Fibroblast of lung (primary cell): ENCODE results near the gene PRODH2. TPM values are rescaled to one million over a fixed set of nuclear protein-coding genes. Genes with fewer than 3 reads are reported as not detected.

Experiments used
- DNase-seq, 2 donors: peaks; one replicate each; pipeline versions ENCODE4 v3.0.0 to v3.0.0-alpha.2; 2010; ENCODE audit warnings: low read depth in 2 of 2
- H2AFZ ChIP-seq: 2 replicates; pipeline ENCODE4 v1.5.1; 2012; ENCODE audit warnings: low read length, control low read depth, inconsistent platforms
- H3K27ac ChIP-seq: 2 replicates; pipeline ENCODE4 v1.5.1; 2011; ENCODE audit warnings: low read length, control low read depth; ENCODE audit not compliant: insufficient read depth
- H3K27me3 ChIP-seq: 2 replicates; pipeline ENCODE4 v1.5.1; 2011; ENCODE audit warnings: mild to moderate bottlenecking, low read length; ENCODE audit not compliant: control insufficient read depth, insufficient read depth
- H3K36me3 ChIP-seq: 2 replicates; pipeline ENCODE4 v1.5.1; 2011; ENCODE audit warnings: low read length; ENCODE audit not compliant: control insufficient read depth, insufficient read depth
- H3K4me1 ChIP-seq: 2 replicates; pipeline ENCODE4 v1.5.1; 2011; ENCODE audit warnings: low read length; ENCODE audit not compliant: control insufficient read depth, insufficient read depth; ENCODE audit errors: extremely low read depth
- H3K4me2 ChIP-seq: 2 replicates; pipeline ENCODE4 v1.5.1; 2011; ENCODE audit warnings: low read length, control low read depth; ENCODE audit not compliant: insufficient read depth; ENCODE audit errors: extremely low read depth
- H3K4me3 ChIP-seq, 4 experiments: fragments of 200-600 bp in 1 of 4; sonication (generic) in 1 of 4; replicated peaks in 1 of 4; 2 replicates each; pipeline ENCODE4 v1.5.1; 2011 to 2016; ENCODE audit warnings: low read length in 4 of 4, low read depth in 3 of 4, mild to moderate bottlenecking in 3 of 4, control low read depth in 2 of 4, inconsistent platforms in 1 of 4, mixed read lengths in 1 of 4; ENCODE audit not compliant: insufficient read depth in 1 of 4; ENCODE audit errors: control extremely low read depth in 1 of 4
- H3K79me2 ChIP-seq: 2 replicates; pipeline ENCODE4 v1.5.1; 2012; ENCODE audit warnings: mild to moderate bottlenecking, low read length, inconsistent platforms; ENCODE audit not compliant: control insufficient read depth, insufficient read depth
- H3K9ac ChIP-seq: 2 replicates; pipeline ENCODE4 v1.5.1; 2011; ENCODE audit warnings: mild to moderate bottlenecking, low read length, control low read depth; ENCODE audit not compliant: insufficient read depth
- H3K9me3 ChIP-seq: 2 replicates; pipeline ENCODE4 v1.5.1; 2012; ENCODE audit warnings: low read depth, low read length; ENCODE audit not compliant: control insufficient read depth, insufficient read depth
- H4K20me1 ChIP-seq: 2 replicates; pipeline ENCODE4 v1.5.1; 2011; ENCODE audit warnings: low read length; ENCODE audit not compliant: control insufficient read depth, insufficient read depth; ENCODE audit errors: extremely low read depth
- EZH2 ChIP-seq: IDR thresholded peaks from 2 replicates; pipeline ENCODE4 v1.5.1; 2012; ENCODE audit warnings: low read length, control low read depth, mild to moderate bottlenecking; ENCODE audit errors: missing control alignments
- polyA plus RNA-seq, 2 donors: library from polyadenylated mRNA; depleted of rRNA in 1 of 2; stranded (reverse) in 1 of 2; unstranded in 1 of 2; fragments of >200 nt; gene quantifications; 2 replicates each; pipeline ENCODE4 v1.2.1, GENCODE V29; 2011 to 2012; ENCODE audit warnings: missing spikeins in 1 of 2
- total RNA-seq: library from RNA; depleted of rRNA; stranded (reverse); fragments of >200 nt; gene quantifications from 2 replicates; pipeline ENCODE4 v1.2.1, GENCODE V29; 2014
- TF ChIP-seq, protein P1 (sequence below), 2 donors: IDR thresholded peaks in 1 of 2; conservative IDR thresholded peaks in 1 of 2; 1 replicate in 1 of 2; 2 replicates in 1 of 2; pipeline ENCODE4 v1.5.1; 2011 to 2012; ENCODE audit warnings: low read length in 2 of 2, control low read depth in 1 of 2, inconsistent platforms in 1 of 2, low read depth in 1 of 2, mild to moderate bottlenecking in 1 of 2

The PRODH2 gene
- total and polyA plus RNA-seq, 2 donors (not counting 1 experiment from before 2014, with no cell fraction given) = not detected

DNA sequence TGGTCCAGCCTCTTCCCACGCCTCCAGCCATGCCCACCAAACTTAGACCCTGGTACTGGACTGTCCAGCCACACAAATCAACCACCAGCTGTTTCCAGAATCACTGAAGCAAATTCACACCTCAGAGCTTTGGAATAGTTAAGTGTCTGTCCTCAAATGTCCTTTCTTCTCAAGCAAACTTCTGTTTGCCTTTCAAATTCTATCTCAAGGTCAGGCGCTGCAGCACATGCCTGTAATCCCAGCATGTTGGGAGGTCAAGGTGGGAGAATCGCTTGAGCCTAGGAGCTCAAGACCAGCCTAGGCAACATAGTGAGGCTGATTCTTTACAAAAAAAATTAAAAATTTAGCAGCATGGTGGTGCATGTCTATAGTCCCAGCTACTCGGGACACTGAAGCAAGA lies 19.4 kb upstream of the PRODH2 start:
- no peak for DNase-seq
- Histone ChIP-seq H3K9ac (no peak overlapping the region), H3K79me2 (no peaks in the 10 kb centered on the region), H2AFZ (no peak overlapping the region), H3K4me3 (no peak overlapping the region), H3K4me1 (no peaks in the 10 kb centered on the region), H4K20me1 (no peaks in the 10 kb centered on the region), H3K4me2 (no peak overlapping the region), H3K27ac (no peak overlapping the region), H3K27me3 (no peaks in the 10 kb centered on the region), H3K9me3 (no peaks in the 10 kb centered on the region), H3K36me3 (no peaks in the 10 kb centered on the region)
- no peak for TF ChIP-seq EZH2
- TF ChIP-seq, protein P1, sequence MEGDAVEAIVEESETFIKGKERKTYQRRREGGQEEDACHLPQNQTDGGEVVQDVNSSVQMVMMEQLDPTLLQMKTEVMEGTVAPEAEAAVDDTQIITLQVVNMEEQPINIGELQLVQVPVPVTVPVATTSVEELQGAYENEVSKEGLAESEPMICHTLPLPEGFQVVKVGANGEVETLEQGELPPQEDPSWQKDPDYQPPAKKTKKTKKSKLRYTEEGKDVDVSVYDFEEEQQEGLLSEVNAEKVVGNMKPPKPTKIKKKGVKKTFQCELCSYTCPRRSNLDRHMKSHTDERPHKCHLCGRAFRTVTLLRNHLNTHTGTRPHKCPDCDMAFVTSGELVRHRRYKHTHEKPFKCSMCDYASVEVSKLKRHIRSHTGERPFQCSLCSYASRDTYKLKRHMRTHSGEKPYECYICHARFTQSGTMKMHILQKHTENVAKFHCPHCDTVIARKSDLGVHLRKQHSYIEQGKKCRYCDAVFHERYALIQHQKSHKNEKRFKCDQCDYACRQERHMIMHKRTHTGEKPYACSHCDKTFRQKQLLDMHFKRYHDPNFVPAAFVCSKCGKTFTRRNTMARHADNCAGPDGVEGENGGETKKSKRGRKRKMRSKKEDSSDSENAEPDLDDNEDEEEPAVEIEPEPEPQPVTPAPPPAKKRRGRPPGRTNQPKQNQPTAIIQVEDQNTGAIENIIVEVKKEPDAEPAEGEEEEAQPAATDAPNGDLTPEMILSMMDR (conservative IDR thresholded peaks at IDR 0.05 in 1 of 2, IDR thresholded peaks at IDR 0.05 in 1 of 2; ENCODE audit: low read depth in 1 of 2, low read length in 2 of 2) = no peak

DNA sequence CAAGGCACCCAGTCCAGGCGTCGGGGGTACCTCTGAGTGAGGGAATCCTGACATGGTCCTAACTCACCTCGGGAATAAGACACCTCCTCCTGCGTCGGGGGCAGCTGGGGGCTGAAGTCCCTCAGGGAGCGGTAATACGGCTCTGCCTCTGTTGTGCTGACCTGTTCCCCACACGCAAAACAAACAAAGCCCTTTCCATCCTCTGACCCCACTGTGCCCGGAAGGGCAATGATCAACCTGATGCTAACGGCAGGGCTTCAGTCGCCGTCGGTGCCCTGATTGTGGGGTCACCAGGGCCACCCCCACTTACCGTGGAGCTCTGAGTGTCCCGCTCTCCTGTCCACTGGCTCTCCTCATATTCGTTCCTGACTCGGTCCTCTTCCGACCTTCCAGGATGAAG lies 18.3 kb upstream of the PRODH2 start:
- Histone ChIP-seq H4K20me1 (no peaks in the 10 kb centered on the region), H3K4me2 (no peak overlapping the region), H3K27me3 (no peaks in the 10 kb centered on the region), H3K4me1 (no peaks in the 10 kb centered on the region), H3K9ac (no peak overlapping the region), H3K36me3 (no peaks in the 10 kb centered on the region), H3K4me3 (no peak overlapping the region), H3K9me3 (no peaks in the 10 kb centered on the region), H2AFZ (no peak overlapping the region), H3K79me2 (no peaks in the 10 kb centered on the region), H3K27ac (no peak overlapping the region)
- DNase-seq = no peak
- TF ChIP-seq, protein P1 (conservative IDR thresholded peaks at IDR 0.05 in 1 of 2, IDR thresholded peaks at IDR 0.05 in 1 of 2; ENCODE audit: low read depth in 1 of 2, low read length in 2 of 2) = no peak
- TF ChIP-seq EZH2 = no peak

DNA sequence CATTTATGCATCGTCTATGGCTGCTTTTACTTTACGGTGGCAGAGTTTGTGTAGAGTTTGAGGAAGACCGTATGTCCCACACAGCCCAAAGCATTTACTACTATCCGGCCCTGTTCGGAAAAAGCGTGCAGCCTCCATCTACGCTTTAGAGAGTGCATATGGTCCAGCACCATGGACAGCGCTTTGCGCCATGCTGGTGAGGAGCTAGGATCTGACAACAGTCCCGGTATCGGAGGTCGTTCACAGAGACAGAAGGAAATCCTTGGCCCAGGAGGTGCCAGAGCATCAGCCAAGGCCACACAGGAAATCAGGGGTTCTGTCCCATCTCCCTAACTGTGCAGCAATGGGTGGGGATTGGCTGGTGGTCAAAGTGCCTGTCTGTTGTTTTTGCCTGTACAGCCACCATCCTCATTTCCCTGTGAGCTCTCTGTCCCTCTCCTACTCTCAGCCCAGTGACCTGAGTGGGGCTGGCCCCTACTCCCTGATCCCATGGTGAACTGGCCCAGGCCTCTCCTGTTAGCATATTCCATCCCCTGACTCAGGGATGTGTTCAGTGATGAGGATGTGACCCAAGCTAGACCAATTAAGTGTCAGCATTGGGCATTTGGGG lies 16.2 kb upstream of the PRODH2 start:
- Histone ChIP-seq H3K36me3 (no peaks in the 10 kb centered on the region), H3K4me3 (no peak overlapping the region), H3K9me3 (no peaks in the 10 kb centered on the region), H3K79me2 (no peaks in the 10 kb centered on the region), H3K27me3 (no peaks in the 10 kb centered on the region), H3K4me1 (no peaks in the 10 kb centered on the region), H4K20me1 (no peaks in the 10 kb centered on the region), H3K27ac (no peak overlapping the region), H3K9ac (no peak overlapping the region), H3K4me2 (no peak overlapping the region), H2AFZ (no peak overlapping the region)
- TF ChIP-seq, protein P1 (conservative IDR thresholded peaks at IDR 0.05 in 1 of 2, IDR thresholded peaks at IDR 0.05 in 1 of 2; ENCODE audit: low read depth in 1 of 2, low read length in 2 of 2) = no peak
- TF ChIP-seq EZH2 = no peak
- peak; percentile 55 to 73 for DNase-seq
